Mesenchymal stem cell (in vitro differentiated cells and primary cell): ENCODE data around the gene MEOX1.

ENCODE experiments used
- DNase-seq: peaks from one replicate; pipeline ENCODE4 v3.0.0-alpha.2; 2013
- H2AFZ ChIP-seq: one replicate; pipeline ENCODE4 v1.6.1; 2013; ENCODE audit warnings: low read depth, mild to moderate bottlenecking, control low read depth, inconsistent platforms, low read length, moderate library complexity
- H2AK5ac ChIP-seq: 2 replicates; pipeline ENCODE4 v1.6.1; 2013; ENCODE audit warnings: low read length, moderate library complexity, mild to moderate bottlenecking, inconsistent platforms; ENCODE audit not compliant: severe bottlenecking
- H2BK120ac ChIP-seq: one replicate; pipeline ENCODE4 v1.6.1; 2013; ENCODE audit warnings: low read depth, mild to moderate bottlenecking, inconsistent platforms, low read length, moderate library complexity
- H2BK12ac ChIP-seq, 2 experiments: one replicate each; pipeline ENCODE4 v1.6.1; 2013; ENCODE audit warnings: inconsistent platforms in 2 of 2, low read length in 2 of 2, mild to moderate bottlenecking in 2 of 2, moderate library complexity in 2 of 2, control low read depth in 1 of 2
- H2BK15ac ChIP-seq: one replicate; pipeline ENCODE4 v1.6.1; 2013; ENCODE audit warnings: mild to moderate bottlenecking, low read depth, inconsistent platforms; ENCODE audit not compliant: poor library complexity, severe bottlenecking
- H2BK5ac ChIP-seq: 2 replicates; pipeline ENCODE4 v1.6.1; 2013; ENCODE audit warnings: low read depth, mild to moderate bottlenecking, low read length, control low read depth, inconsistent platforms; ENCODE audit not compliant: poor library complexity, severe bottlenecking
- H3K14ac ChIP-seq, 2 experiments: one replicate each; pipeline ENCODE4 v1.6.1; 2013; ENCODE audit warnings: inconsistent platforms in 2 of 2, low read length in 2 of 2, control low read depth in 1 of 2, mild to moderate bottlenecking in 1 of 2, moderate library complexity in 1 of 2
- H3K18ac ChIP-seq, 2 experiments: one replicate each; pipeline ENCODE4 v1.6.1; 2013; ENCODE audit warnings: inconsistent platforms in 2 of 2, low read length in 2 of 2, control low read depth in 1 of 2, low read depth in 1 of 2, mild to moderate bottlenecking in 1 of 2
- H3K23ac ChIP-seq, 2 experiments: one replicate each; pipeline ENCODE4 v1.6.1; 2013; ENCODE audit warnings: inconsistent platforms in 2 of 2, low read length in 2 of 2, mild to moderate bottlenecking in 2 of 2, moderate library complexity in 2 of 2, control low read depth in 1 of 2
- H3K27ac ChIP-seq: 2 replicates; pipeline ENCODE4 v1.5.1; 2013; ENCODE audit warnings: mild to moderate bottlenecking, moderate library complexity, low read length, control low read depth, inconsistent platforms; ENCODE audit not compliant: poor library complexity, severe bottlenecking
- H3K27me3 ChIP-seq, 2 experiments: 2 replicates each; pipeline versions ENCODE4 v1.6.1 to v1.7.0; 2013; ENCODE audit warnings: low read length in 2 of 2, mild to moderate bottlenecking in 2 of 2, moderate library complexity in 2 of 2, control low read depth in 1 of 2, inconsistent platforms in 1 of 2; ENCODE audit not compliant: control insufficient read depth in 1 of 2, insufficient read depth in 1 of 2
- H3K36me3 ChIP-seq, 2 experiments: 2 replicates each; pipeline versions ENCODE4 v1.6.1 to v1.7.0; 2013; ENCODE audit warnings: low read length in 2 of 2, control low read depth in 1 of 2, inconsistent platforms in 1 of 2, low read depth in 1 of 2, mild to moderate bottlenecking in 1 of 2; ENCODE audit not compliant: insufficient read depth in 2 of 2, control insufficient read depth in 1 of 2
- H3K4ac ChIP-seq, 2 experiments: one replicate each; pipeline ENCODE4 v1.6.1; 2013; ENCODE audit warnings: inconsistent platforms in 2 of 2, low read length in 2 of 2, mild to moderate bottlenecking in 2 of 2, moderate library complexity in 2 of 2, control low read depth in 1 of 2, low read depth in 1 of 2
- H3K4me1 ChIP-seq: 2 replicates; pipeline ENCODE4 v1.6.1; 2013; ENCODE audit warnings: low read depth, low read length, control low read depth; ENCODE audit not compliant: control insufficient read depth, insufficient read depth
- H3K4me2 ChIP-seq: 2 replicates; pipeline ENCODE4 v1.6.1; 2013; ENCODE audit warnings: low read length, mild to moderate bottlenecking, inconsistent platforms; ENCODE audit not compliant: poor library complexity, severe bottlenecking
- H3K4me3 ChIP-seq, 2 experiments: 2 replicates each; pipeline versions ENCODE4 v1.5.1 to v1.7.0; 2013; ENCODE audit warnings: low read length in 2 of 2, mild to moderate bottlenecking in 2 of 2, control low read depth in 1 of 2, low read depth in 1 of 2; ENCODE audit not compliant: insufficient read depth in 1 of 2
- H3K79me1 ChIP-seq: replicated peaks from 2 replicates; pipeline ENCODE4 v1.6.1; 2013; ENCODE audit warnings: mild to moderate bottlenecking, control low read depth, low read length, inconsistent platforms; ENCODE audit not compliant: poor library complexity, severe bottlenecking
- H3K9ac ChIP-seq: 2 replicates; pipeline ENCODE4 v1.7.0; 2013; ENCODE audit warnings: mild to moderate bottlenecking, low read length, moderate library complexity
- H3K9me3 ChIP-seq: 2 replicates; pipeline ENCODE4 v1.7.0; 2013; ENCODE audit warnings: mild to moderate bottlenecking, low read length; ENCODE audit not compliant: control insufficient read depth
- H4K8ac ChIP-seq: one replicate; pipeline ENCODE4 v1.6.1; 2013; ENCODE audit warnings: inconsistent platforms, mild to moderate bottlenecking, low read length, moderate library complexity
- H4K91ac ChIP-seq: one replicate; pipeline ENCODE4 v1.6.1; 2013; ENCODE audit warnings: mild to moderate bottlenecking, low read length, inconsistent platforms
- WGBS: methylation state at CpG from one replicate; pipeline ENCODE4 v1.1.7; 2013; ENCODE audit warnings: mixed read lengths; 5-methylcytosine and 5-hydroxymethylcytosine counted together

The MEOX1 gene

GRCh38 chr17:43599835-43600234 is 61.9 kb downstream of the MEOX1 start:
- H3K36me3 ChIP-seq: no peaks in the 10 kb centered on the region
- H3K4ac ChIP-seq: no peak overlapping the region
- no peaks in the 10 kb centered on the region for H3K79me1 ChIP-seq
- no peak overlapping the region for H4K91ac ChIP-seq
- no peaks in the 10 kb centered on the region for H3K9me3 ChIP-seq
- no peak overlapping the region for H2AFZ ChIP-seq
- no peak overlapping the region for H2BK120ac ChIP-seq
- H3K18ac ChIP-seq: no peak overlapping the region
- peak; percentile 74 for DNase-seq
- no peak overlapping the region for H3K9ac ChIP-seq
- H3K14ac ChIP-seq: no peak overlapping the region
- H2AK5ac ChIP-seq: no peak overlapping the region
- H4K8ac ChIP-seq: no peak overlapping the region
- H3K27me3 ChIP-seq: peaks cover 20 to 34% of the 10 kb centered on the region in 2 experiments
- H2BK5ac ChIP-seq: no peak overlapping the region
- no peak overlapping the region for H2BK12ac ChIP-seq
- H3K4me2 ChIP-seq: no peak overlapping the region
- H3K23ac ChIP-seq: no peak overlapping the region
- no peak overlapping the region for H3K4me3 ChIP-seq
- H3K4me1 ChIP-seq: no peaks in the 10 kb centered on the region
- WGBS: 94% methylated on average over 2 of the region's 3 CpGs
- no peak overlapping the region for H2BK15ac ChIP-seq
- no peak overlapping the region for H3K27ac ChIP-seq

- 66% methylated on average over 5 of the region's 5 CpGs for WGBS
- Histone ChIP-seq H2BK15ac (no peak overlapping the region), H2BK12ac (no peak overlapping the region), H2AFZ (no peak overlapping the region), H3K23ac (no peak overlapping the region), H3K36me3 (no peaks in the 10 kb centered on the region), H3K27me3 (peaks cover 16 to 26% of the 10 kb centered on the region in 2 experiments), H2BK120ac (no peak overlapping the region), H3K4me1 (no peaks in the 10 kb centered on the region), H4K8ac (no peak overlapping the region), H3K4ac (no peak overlapping the region), H3K79me1 (no peaks in the 10 kb centered on the region), H3K18ac (no peak overlapping the region), H3K4me2 (no peak overlapping the region), H3K14ac (no peak overlapping the region), H3K9me3 (no peaks in the 10 kb centered on the region), H3K27ac (no peak overlapping the region), H3K4me3 (no peak overlapping the region), H2AK5ac (no peak overlapping the region), H2BK5ac (no peak overlapping the region), H3K9ac (no peak overlapping the region), H4K91ac (no peak overlapping the region)
- DNase-seq: no peak
Measured at GRCh38 chr17:43599046-43599395, 62.7 kb downstream of the MEOX1 start.

DNA sequence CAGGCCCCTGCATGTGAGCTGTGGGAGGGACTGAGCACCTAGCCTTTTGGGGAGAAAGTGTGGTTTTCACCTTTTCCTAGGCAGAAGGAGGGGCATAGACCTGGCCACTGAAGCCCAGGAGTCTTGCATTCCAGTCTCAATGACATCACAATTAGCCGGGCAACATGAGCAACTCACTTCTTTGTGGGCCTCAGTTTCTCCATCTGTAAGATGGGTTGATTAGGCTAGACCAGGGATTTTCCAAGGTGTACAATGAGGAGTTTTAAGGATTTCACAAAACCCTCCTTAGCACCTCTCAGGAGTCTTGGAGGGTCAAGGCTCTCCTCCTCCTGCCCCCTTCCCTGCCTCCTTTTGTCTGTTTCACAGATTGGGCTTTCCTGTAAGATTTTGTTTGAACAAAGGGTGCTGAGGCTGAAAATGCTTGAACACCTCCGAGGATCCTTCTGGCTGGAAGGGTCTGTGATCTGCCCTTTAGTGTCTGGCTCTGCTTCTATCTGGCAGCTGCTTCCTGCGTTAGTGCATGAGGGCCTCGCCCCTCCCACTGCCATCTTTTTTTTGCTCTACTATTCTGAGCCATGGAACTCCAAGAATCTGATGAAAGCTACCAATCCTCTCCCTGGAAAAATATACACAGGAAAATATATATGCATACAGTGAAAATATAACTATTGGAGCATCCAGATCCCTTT is 63.2 kb downstream of the MEOX1 start:
- no peak overlapping the region for H3K23ac ChIP-seq
- no peaks in the 10 kb centered on the region for H3K36me3 ChIP-seq
- H2BK12ac ChIP-seq: no peak overlapping the region
- no peaks in the 10 kb centered on the region for H3K79me1 ChIP-seq
- H2BK120ac ChIP-seq: no peak overlapping the region
- no peaks in the 10 kb centered on the region for H3K4me1 ChIP-seq
- H3K14ac ChIP-seq: no peak overlapping the region
- H4K91ac ChIP-seq: no peak overlapping the region
- H3K4me2 ChIP-seq: no peak overlapping the region
- no peaks in the 10 kb centered on the region for H3K9me3 ChIP-seq
- DNase-seq: no peak
- no peak overlapping the region for H3K27ac ChIP-seq
- no peak overlapping the region for H2BK15ac ChIP-seq
- 43% methylated on average over 2 of the region's 4 CpGs for WGBS
- peaks cover 13 to 25% of the 10 kb centered on the region in 2 experiments for H3K27me3 ChIP-seq
- no peak overlapping the region for H2AK5ac ChIP-seq
- peak overlapping the region; percentile 22 for H3K9ac ChIP-seq
- H3K4ac ChIP-seq: no peak overlapping the region
- H3K4me3 ChIP-seq: no peak overlapping the region
- H4K8ac ChIP-seq: no peak overlapping the region
- no peak overlapping the region for H2AFZ ChIP-seq
- no peak overlapping the region for H2BK5ac ChIP-seq
- H3K18ac ChIP-seq: no peak overlapping the region

DNA sequence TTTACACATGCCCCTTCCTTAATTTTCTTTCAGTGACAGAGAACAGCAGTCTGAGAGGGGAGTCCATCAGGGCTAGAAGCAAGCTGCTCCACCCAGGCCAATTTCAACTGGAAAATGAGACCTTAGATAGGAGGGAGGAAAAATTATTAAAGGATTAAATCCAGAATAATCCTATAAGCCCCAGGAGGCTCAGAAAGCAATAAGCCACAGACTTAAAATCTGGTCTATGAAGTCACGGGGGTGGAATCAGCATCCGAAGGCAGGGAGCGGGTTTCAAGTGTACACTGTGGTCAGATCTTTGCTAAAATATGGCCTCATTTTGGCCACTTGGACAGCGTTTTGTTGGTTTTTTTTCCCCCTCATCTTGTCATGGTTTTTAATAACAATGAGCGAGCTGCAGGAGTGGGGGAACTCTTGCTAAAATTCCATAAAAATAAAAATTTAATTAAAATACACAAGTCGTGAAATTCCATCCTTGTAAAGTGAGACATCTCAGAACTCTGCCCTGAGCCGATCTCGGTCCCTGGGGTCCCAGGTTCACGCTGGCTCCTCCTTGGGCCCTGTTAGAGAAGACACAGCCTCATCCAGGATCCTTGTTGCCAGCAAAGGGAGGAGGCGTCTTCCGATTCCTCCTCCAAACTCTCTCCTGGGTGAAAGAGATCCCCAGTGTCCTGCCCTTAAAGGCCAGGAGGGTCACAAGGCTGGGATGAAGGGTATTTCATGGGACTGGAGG is 63.9 kb downstream of the MEOX1 start:
- no peaks in the 10 kb centered on the region for H3K79me1 ChIP-seq
- H3K27ac ChIP-seq: no peak overlapping the region
- H3K4me1 ChIP-seq: no peaks in the 10 kb centered on the region
- H3K14ac ChIP-seq: no peak overlapping the region
- H2AFZ ChIP-seq: no peak overlapping the region
- H2BK15ac ChIP-seq: no peak overlapping the region
- no peak overlapping the region for H2BK5ac ChIP-seq
- no peak overlapping the region for H2BK12ac ChIP-seq
- H3K4me3 ChIP-seq: no peak overlapping the region
- H4K91ac ChIP-seq: no peak overlapping the region
- H3K9ac ChIP-seq: peak overlapping the region; percentile 22
- peaks cover 13 to 25% of the 10 kb centered on the region in 2 experiments for H3K27me3 ChIP-seq
- H3K18ac ChIP-seq: no peak overlapping the region
- no peaks in the 10 kb centered on the region for H3K36me3 ChIP-seq
- H3K4me2 ChIP-seq: no peak overlapping the region
- no peak overlapping the region for H3K4ac ChIP-seq
- H3K9me3 ChIP-seq: no peaks in the 10 kb centered on the region
- no peak overlapping the region for H2AK5ac ChIP-seq
- no peak for DNase-seq
- H4K8ac ChIP-seq: no peak overlapping the region
- H3K23ac ChIP-seq: no peak overlapping the region
- WGBS: 90% methylated on average over 10 of the region's 11 CpGs
- H2BK120ac ChIP-seq: no peak overlapping the region
